Lower leg skin (tissue), 4 donors: Measurements from ENCODE around the gene TASP1. TPM values are rescaled to one million over a fixed set of nuclear protein-coding genes. Genes with fewer than 3 reads are reported as not detected.
A peak's percentile ranks its signal among the peaks of the same experiment; 100 is the strongest.
"Not testable (repeated sequence)": the region's sequence is repeated elsewhere in the genome, so short reads cannot be mapped to it uniquely, and the experiment has no call there.

ENCODE experiments used
- DNase-seq, 2 donors: peaks; one replicate each; pipeline ENCODE4 v3.0.0-alpha.2; 2019; ENCODE audit warnings: low spot score in 2 of 2
- H3K4me3 ChIP-seq: fragments of 200-600 bp; sonication (generic); 2 replicates; pipeline ENCODE4 v1.5.1; 2017; ENCODE audit warnings: mild to moderate bottlenecking, low read depth; ENCODE audit not compliant: poor library complexity, severe bottlenecking
- CTCF ChIP-seq, 3 donors: fragments of 450-650 bp; IDR thresholded peaks; one replicate each; pipeline ENCODE4 v1.5.1; 2016; ENCODE audit warnings: antibody characterized with exemption in 3 of 3, mild to moderate bottlenecking in 3 of 3, moderate library complexity in 2 of 3
- POLR2A ChIP-seq, 2 donors: fragments of 450-650 bp; IDR thresholded peaks; one replicate each; pipeline ENCODE4 v1.6.1; 2016 to 2017; ENCODE audit warnings: antibody characterized with exemption in 2 of 2, mild to moderate bottlenecking in 1 of 2, moderate library complexity in 1 of 2
- WGBS, 2 donors: methylation state at CpG; one replicate each; pipeline ENCODE4 v1.1.5; 2018; 5-methylcytosine and 5-hydroxymethylcytosine counted together
- intact Hi-C: fragments of 100-400 bp; cut with DNase I; formaldehyde crosslinking; loops from one replicate; pipeline ENCODE4 v1.15.0; 2023; ENCODE audit warnings: low total_unique reads
- total RNA-seq, 4 donors: library from RNA; depleted of rRNA; stranded (reverse); fragments of >200 nt; gene quantifications; one replicate each; pipeline ENCODE4 v1.1.0, GENCODE V29; 2016

The TASP1 gene
- total RNA-seq, 4 donors from 2014 or later = 9.0 to 18.3 (median 12.7) TPM

- TF ChIP-seq CTCF (IDR thresholded peaks at IDR 0.05) = no peak
- no peak for TF ChIP-seq POLR2A (IDR thresholded peaks at IDR 0.05)
- H3K4me3 ChIP-seq = no peak overlapping the region
- no peak for DNase-seq
- intact Hi-C loops = no loop called here
Observed at GRCh38 chr20:13494019-13494418, 144.7 kb downstream of the TASP1 start.

- intact Hi-C loops = no loop called here
- TF ChIP-seq CTCF (IDR thresholded peaks at IDR 0.05) = no peak
- no peak for TF ChIP-seq POLR2A (IDR thresholded peaks at IDR 0.05)
- no peak for DNase-seq
Observed at GRCh38 chr20:13493143-13493542, 145.6 kb downstream of the TASP1 start.

GRCh38 chr20:13492001-13492481, 146.7 kb downstream of the TASP1 start:
- 8 to 24% methylated on average over 3 of the region's 3 CpGs for WGBS, 2 donors
- H3K4me3 ChIP-seq = no peak overlapping the region
- TF ChIP-seq CTCF (IDR thresholded peaks at IDR 0.05) (peak in 1 of 3 donors; percentile 45), POLR2A (IDR thresholded peaks at IDR 0.05) (no peak)
- intact Hi-C loops = no loop called here
- peak in 1 of 2 donors; percentile 63 for DNase-seq

More at GRCh38 chr20:13493143-13493542, 145.6 kb downstream of the TASP1 start:
- H3K4me3 ChIP-seq = no peak overlapping the region
- 67 to 69% methylated on average over 2 of the region's 2 CpGs for WGBS, 2 donors

- intact Hi-C loops = no loop called here
- 97 to 100% methylated on average over 3 of the region's 3 CpGs for WGBS, 2 donors
- H3K4me3 ChIP-seq = no peak overlapping the region
- no peak for DNase-seq
- no peak for TF ChIP-seq CTCF (IDR thresholded peaks at IDR 0.05)
- TF ChIP-seq POLR2A (IDR thresholded peaks at IDR 0.05) = no peak
Observed at GRCh38 chr20:13487202-13487601, 151.5 kb downstream of the TASP1 start.

- intact Hi-C loops = no loop called here
- H3K4me3 ChIP-seq = no peak overlapping the region
- WGBS, 2 donors = 82 to 83% methylated on average over 5 of the region's 5 CpGs
- TF ChIP-seq CTCF (IDR thresholded peaks at IDR 0.05) (no peak), POLR2A (IDR thresholded peaks at IDR 0.05) (no peak)
- no peak for DNase-seq
Observed at GRCh38 chr20:13486694-13487093, 152.0 kb downstream of the TASP1 start.

- DNase-seq = no peak
- no peak overlapping the region for H3K4me3 ChIP-seq
- TF ChIP-seq POLR2A (IDR thresholded peaks at IDR 0.05) (no peak), CTCF (IDR thresholded peaks at IDR 0.05) (no peak)
- WGBS, 2 donors = 89 to 93% methylated on average over 3 of the region's 3 CpGs
- intact Hi-C loops = no loop called here
Observed at GRCh38 chr20:13485576-13485975, 153.2 kb downstream of the TASP1 start.

- H3K4me3 ChIP-seq, DNase-seq, intact Hi-C loops: not testable (repeated sequence)
- 96 to 97% methylated on average over 1 of the region's 1 CpG for WGBS, 2 donors
Observed at GRCh38 chr20:13485019-13485418, 153.7 kb downstream of the TASP1 start.

GRCh38 chr20:13483472-13483871, 155.3 kb downstream of the TASP1 start:
- DNase-seq, H3K4me3 ChIP-seq, intact Hi-C loops: not testable (repeated sequence)
- WGBS, 2 donors = 95 to 100% methylated on average over 1 of the region's 1 CpG
